Omental fat pad (tissue), 4 donors: Measurements from ENCODE around the gene GNG14. TPM values are rescaled to one million over a fixed set of nuclear protein-coding genes. Genes with fewer than 3 reads are reported as not detected.
"Not testable (repeated sequence)": the region's sequence is repeated elsewhere in the genome, so short reads cannot be mapped to it uniquely, and the experiment has no call there.

Experiments
- ATAC-seq: fragments of 150-250 bp; one replicate; pipeline ENCODE4 v1.9.1; 2016; ENCODE audit warnings: mild to moderate bottlenecking, moderate library complexity; ENCODE audit not compliant: low FRiP score
- DNase-seq: peaks from one replicate; pipeline ENCODE4 v3.0.0-alpha.2; 2019; ENCODE audit warnings: low spot score
- total RNA-seq, 4 donors: library from RNA; depleted of rRNA; stranded (reverse); fragments of >200 nt; gene quantifications; one replicate each; pipeline ENCODE4 v1.1.0, GENCODE V29; 2016
- TF ChIP-seq, protein P1 (sequence below), 3 donors: fragments of 450-650 bp; IDR thresholded peaks; one replicate each; pipeline ENCODE4 v1.5.1; 2016 to 2017; ENCODE audit warnings: antibody characterized with exemption in 3 of 3, mild to moderate bottlenecking in 3 of 3, moderate library complexity in 2 of 3

GNG14 gene
- total RNA-seq, 4 donors from 2014 or later: not detected

DNA sequence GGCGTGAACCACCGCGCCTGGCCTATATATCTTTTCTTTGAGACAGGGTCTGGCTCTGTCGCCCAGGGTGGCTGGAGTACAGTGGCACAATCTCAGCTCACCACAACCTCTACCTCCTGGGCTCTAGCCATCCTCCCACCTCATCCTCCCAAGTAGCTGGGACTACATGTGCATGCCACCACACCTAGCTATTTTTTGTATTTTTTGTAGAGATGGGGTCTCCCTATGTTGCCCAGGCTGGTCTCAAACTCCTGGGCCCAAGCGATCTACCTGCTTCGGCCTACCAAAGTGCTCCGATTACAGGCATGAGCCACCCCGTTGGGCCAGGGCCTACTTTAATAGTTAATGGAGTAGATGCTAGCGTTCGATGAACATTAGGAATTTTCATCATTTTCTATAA is 32.5 kb downstream of the GNG14 start:
- ATAC-seq (no peak), DNase-seq (no peak)
- TF ChIP-seq, protein P1, sequence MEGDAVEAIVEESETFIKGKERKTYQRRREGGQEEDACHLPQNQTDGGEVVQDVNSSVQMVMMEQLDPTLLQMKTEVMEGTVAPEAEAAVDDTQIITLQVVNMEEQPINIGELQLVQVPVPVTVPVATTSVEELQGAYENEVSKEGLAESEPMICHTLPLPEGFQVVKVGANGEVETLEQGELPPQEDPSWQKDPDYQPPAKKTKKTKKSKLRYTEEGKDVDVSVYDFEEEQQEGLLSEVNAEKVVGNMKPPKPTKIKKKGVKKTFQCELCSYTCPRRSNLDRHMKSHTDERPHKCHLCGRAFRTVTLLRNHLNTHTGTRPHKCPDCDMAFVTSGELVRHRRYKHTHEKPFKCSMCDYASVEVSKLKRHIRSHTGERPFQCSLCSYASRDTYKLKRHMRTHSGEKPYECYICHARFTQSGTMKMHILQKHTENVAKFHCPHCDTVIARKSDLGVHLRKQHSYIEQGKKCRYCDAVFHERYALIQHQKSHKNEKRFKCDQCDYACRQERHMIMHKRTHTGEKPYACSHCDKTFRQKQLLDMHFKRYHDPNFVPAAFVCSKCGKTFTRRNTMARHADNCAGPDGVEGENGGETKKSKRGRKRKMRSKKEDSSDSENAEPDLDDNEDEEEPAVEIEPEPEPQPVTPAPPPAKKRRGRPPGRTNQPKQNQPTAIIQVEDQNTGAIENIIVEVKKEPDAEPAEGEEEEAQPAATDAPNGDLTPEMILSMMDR (IDR thresholded peaks at IDR 0.05): no peak

DNA sequence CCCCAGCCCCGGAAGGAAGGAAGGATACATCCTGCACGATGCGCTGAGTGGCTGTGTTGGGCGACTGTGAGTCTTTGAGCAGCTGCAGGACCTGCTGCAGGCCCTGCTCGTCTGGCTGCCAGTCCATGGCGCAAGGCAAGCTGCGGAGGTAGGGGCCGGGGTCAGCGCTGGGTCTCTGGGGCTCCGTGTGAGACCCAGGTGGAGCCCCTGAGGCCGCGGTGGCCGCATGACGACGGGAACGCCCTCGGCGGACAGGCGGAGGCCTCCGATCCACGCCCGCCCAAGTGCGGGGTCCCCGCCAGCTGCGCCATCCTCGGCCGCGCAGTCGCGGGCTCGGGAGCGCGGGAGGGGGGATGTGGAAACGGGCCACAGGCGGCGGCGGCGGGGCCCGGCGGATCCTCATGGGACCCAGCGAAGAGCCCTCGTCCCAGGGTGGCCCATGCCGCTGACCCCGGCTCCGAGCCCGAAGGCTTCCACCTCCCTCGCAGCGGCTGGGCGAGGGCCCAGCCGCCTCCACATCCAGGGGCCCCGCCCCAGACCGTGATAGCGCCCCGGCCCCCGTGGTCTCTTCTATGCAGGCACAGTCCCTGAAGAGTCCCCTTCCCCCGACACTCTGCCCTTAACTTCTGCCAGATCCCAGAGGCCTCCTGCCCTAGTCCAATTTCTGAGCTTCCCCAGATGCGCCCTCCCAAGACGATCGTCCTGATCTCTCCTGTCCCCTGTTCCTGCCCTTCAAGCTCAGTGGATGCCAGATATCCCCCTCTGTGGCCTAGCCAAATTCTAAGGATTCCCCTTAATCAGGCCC is 33.3 kb downstream of the GNG14 start:
- TF ChIP-seq, protein P1 (IDR thresholded peaks at IDR 0.05): no peak
- ATAC-seq: no peak
- no peak for DNase-seq

DNA sequence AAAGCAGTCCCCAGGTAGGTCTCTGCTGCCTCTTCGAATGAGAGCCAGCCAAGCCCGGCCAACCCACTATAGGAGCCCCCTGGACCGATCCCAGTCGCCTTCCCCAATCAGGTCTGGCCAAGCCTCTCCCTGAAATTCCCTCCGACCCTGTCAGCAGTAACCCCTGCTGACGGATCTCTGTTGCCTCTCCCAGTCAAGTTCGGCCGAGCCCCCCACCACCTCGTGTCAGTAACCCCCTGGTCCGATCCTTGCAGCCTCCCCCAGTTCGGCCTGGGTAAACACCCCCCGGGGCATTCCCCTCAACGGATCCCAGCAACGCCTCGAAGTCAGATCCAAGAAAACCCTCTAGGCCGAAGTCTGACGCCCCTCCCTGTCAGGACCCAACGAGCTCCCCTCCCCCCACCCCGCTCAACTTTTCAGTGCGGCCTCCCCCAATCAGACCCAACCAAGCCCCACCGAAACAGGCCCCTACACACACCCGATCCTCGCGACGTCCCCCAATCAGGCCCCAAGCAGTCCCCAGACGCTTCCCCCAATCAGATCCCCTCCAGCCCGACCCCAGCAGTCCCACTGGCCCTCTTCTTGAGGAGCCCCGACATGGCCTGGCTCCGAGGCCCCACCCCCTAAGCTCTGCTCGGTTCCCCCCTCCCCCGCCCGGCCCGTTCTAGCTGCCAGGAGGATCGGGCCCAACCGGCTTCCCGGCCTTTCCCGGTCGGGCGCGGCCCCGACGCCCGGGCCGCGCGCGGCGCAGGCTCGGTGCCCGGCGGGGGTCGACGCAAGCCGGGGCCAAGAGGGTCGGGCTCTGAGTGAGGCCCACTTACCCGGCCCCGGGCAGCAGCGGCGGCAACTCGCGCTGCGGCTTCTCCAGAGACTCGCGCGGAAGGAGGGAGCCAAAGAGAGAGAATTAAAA is 34.1 kb downstream of the GNG14 start:
- ATAC-seq: peak; percentile 47
- TF ChIP-seq, protein P1 (IDR thresholded peaks at IDR 0.05): no peak
- no peak for DNase-seq

DNA sequence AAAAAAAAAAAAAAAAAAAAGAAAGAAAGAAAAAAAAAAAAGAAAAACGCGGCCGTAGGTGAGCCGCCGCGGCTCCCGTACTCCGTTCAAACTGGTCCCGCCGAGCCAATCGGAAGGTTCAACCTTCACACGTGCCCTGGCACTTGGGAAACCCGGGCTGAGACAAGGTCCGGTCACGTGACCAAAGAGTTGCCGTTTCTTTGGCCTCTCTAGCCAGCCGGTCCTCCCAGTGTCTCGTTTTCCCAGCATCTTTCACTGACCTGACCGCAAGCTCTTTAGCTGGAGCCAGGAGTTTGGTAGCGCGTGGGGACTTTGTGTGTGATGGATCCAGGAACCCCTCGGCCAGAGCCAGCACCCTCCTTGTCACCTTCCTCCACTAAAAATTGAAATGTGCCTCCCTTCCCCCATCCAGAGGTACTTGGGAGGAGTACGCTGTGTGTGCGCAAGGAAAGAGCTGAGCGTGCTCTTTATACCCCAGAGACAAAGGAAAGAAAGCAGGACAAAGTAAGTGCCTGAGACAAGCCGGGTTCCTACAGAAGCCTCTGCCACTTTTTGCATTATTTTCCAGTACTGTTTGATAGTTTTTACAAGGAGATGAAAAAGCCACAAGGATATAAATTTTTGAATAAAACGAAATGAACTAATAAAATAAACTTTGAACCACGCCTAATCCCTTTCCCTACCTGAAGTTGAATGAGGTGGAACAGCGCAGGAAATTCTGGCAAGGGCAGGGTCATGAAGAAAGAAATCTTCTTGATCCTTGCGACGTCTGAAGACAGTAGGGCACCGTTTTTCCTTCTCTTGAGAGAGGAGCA is 35.0 kb downstream of the GNG14 start:
- TF ChIP-seq, protein P1 (IDR thresholded peaks at IDR 0.05): no peak
- DNase-seq (peak; percentile 89), ATAC-seq (peak; percentile 87)

DNA sequence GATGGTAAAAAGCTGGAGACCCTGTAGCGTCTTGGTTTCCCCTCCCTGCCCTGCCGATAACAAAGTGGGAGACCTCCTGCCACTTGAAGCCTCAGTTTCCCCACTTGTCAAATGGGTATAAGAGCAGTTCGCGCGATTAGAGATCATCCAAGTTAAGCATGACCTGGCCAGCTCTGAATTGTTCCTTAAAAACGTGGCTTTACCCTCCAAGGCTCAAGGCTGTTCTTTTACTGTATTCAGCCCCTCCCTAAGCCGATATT is 35.5 kb downstream of the GNG14 start:
- TF ChIP-seq, protein P1 (IDR thresholded peaks at IDR 0.05): no peak

DNA sequence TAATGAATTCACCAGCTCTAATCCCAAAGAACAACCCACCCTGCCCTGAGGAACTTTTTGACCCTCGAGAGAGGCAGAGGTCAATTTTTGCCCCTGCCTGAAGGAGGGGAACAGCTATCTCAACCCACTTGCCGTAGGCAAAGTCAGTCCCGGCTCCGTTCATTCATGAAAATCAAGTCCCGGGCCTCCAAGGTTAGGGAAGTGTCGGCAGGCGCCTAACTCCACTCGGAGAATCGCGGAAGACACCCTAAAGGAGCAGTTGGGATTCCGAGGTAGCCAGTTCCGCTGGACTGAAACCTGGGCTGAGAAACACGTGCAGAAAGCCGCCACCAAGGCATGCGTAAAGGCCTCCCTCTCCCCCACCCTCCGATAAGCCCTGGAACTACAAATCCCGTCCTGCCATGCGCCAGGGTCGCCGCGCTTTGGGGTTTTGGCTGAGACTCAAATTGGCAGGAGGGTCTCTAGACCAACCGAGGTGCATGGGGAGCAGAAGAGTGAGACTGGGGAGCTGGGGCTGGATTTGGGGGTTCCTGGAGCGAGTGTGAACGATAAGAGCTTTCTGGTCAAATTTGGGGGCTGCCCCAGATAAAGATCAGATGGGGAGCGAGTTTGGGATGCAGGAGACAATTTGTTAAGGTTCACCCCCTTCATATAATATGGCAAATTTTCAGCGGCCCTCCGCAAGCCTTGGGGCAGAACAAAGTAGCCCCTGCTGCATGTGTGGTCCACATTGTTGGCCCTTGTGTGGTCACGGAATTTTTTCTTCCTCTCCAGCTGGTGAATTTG is 36.0 kb downstream of the GNG14 start, which contains the start of gene TNPO2:
TSS of gene TNPO2 (minus strand) at position 292 of the 786 bp plus-strand sequence. CDS start 2,955 bp downstream, outside the sequence.
- TF ChIP-seq, protein P1 (IDR thresholded peaks at IDR 0.05): no peak
- no peak for DNase-seq
- ATAC-seq: peak; percentile 19

More for the DNA sequence above, 35.5 kb downstream of the GNG14 start:
- no peak for DNase-seq
- ATAC-seq: no peak

DNA sequence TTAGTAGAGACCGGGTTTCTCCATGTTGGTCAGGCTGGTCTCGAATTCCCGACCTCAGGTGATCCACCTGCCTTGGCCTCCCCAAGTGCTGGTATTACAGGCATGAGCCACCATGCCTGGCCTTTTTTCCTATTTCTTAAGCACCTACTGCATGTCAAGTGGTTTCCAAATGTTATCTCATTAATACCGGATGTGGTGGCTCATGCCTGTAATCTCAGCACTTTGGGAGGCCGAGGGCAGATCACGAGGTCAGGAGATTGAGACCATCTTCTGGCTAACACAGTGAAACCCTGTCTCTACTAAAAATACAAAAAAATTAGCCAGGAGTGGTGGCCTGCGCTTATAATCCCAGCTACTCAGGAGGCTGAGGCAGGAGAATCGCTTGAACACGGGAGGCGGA is 37.8 kb downstream of the GNG14 start:
- ATAC-seq: not testable (repeated sequence)

More for the DNA sequence above, 37.8 kb downstream of the GNG14 start:
- not testable (repeated sequence) for DNase-seq
